ENCODE results near the gene IL13.
A peak's percentile ranks its signal among the peaks of the same experiment; 100 is the strongest.

The IL13 gene

DNA sequence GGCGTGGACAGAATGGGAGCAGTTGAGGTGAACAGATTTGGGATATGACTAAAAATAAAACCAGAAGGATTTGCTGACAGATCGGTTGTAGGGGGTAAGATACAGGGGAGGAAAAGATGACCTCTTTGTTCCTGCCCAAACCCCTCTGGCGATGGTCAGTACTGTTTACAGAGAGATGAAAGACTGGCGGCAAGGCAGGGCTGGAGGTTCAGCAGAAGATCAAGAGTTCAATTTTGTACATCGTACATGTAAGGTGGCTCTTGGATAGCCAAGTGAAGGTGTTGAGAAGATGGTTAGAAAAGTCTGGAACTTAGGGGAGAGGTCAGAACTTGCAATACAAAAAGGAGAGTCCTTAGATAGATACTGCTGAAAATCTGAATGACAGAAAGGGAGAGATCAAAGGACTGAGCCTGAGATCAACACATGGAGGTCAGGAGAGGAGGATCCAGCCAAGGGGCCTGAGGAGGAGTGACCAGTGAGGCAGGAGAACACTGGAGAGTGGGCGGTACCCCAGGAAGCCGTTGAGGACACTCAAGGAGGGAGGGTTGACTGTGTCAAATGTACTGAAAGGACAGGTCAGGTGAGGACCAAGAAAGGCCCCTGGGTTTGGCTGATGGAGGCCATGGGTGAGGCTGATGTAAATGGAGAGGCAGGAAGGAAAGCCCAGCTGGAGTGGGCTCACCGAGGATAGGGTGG, 23.0 kb downstream of the IL13 start:
- TF ChIP-seq Cebpa-rat (IDR thresholded peaks at IDR 0.05) = no peak
- Histone ChIP-seq H3K27ac (no peak overlapping the region), H3K27me3 (no peaks in the 10 kb centered on the region), H3K36me3 (no peaks in the 10 kb centered on the region), H3K9ac (no peak overlapping the region), H4K20me1 (no peaks in the 10 kb centered on the region), H3K4me2 (peak overlapping the region in 4 of 11 experiments; percentile 2 to 31 (median 28); a peak in 5 of 22 replicates), H3K9me3 (replicated peaks in 1 of 11) (no peaks in the 10 kb centered on the region), H3K4me1 (peaks cover 7 to 27% (median 19%) of the 10 kb centered on the region in 10 experiments), H3K4me3 (no peak overlapping the region)

GRCh38 chr5:132681476-132681831, 23.5 kb downstream of the IL13 start:
- TF ChIP-seq Cebpa-rat (IDR thresholded peaks at IDR 0.05) = no peak

DNA sequence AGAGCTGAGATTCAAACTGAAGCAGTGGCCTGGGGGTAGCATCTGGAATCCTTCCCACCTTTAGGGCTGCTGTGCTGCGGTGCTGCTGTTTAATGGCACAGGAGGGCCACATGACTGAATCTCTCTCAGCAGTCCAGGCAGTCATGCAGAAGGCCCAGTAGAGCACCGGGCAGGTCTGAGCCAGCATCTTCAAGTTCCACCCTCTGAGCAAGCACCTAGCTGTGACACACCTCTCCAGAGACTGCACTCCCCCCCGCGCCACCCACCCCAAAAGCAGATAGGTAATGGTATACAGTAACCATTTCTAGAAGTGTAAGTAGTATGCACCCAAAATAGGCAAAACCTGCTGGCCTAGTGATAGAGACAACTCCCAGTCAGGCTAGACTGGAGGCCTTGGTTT, 24.0 kb downstream of the IL13 start:
- no peak for TF ChIP-seq Cebpa-rat (IDR thresholded peaks at IDR 0.05)
- no peaks in the 10 kb centered on the region for H4K20me1 ChIP-seq
- H3K27me3 ChIP-seq = no peaks in the 10 kb centered on the region
- H3K36me3 ChIP-seq = no peaks in the 10 kb centered on the region
- H3K9me3 ChIP-seq (replicated peaks in 1 of 11) = no peaks in the 10 kb centered on the region
- no peak overlapping the region for H3K9ac ChIP-seq
- H3K27ac ChIP-seq = no peak overlapping the region
- H3K4me2 ChIP-seq = no peak overlapping the region; a peak in 1 of 22 replicates
- no peak overlapping the region for H3K4me3 ChIP-seq
- peaks cover 7 to 30% (median 21%) of the 10 kb centered on the region in 10 experiments for H3K4me1 ChIP-seq

More at GRCh38 chr5:132681476-132681831, 23.5 kb downstream of the IL13 start:
- H3K27me3 ChIP-seq = no peaks in the 10 kb centered on the region
- no peak overlapping the region for H3K4me3 ChIP-seq
- H3K4me1 ChIP-seq = peaks cover 7 to 30% (median 21%) of the 10 kb centered on the region in 10 experiments
- H3K9me3 ChIP-seq (replicated peaks in 1 of 11) = no peaks in the 10 kb centered on the region
- no peak overlapping the region for H3K27ac ChIP-seq
- H3K4me2 ChIP-seq = peak overlapping the region in 4 of 11 experiments; percentile 2 to 31 (median 28); a peak in 5 of 22 replicates
- no peaks in the 10 kb centered on the region for H3K36me3 ChIP-seq
- H4K20me1 ChIP-seq = no peaks in the 10 kb centered on the region
- no peak overlapping the region for H3K9ac ChIP-seq

DNA sequence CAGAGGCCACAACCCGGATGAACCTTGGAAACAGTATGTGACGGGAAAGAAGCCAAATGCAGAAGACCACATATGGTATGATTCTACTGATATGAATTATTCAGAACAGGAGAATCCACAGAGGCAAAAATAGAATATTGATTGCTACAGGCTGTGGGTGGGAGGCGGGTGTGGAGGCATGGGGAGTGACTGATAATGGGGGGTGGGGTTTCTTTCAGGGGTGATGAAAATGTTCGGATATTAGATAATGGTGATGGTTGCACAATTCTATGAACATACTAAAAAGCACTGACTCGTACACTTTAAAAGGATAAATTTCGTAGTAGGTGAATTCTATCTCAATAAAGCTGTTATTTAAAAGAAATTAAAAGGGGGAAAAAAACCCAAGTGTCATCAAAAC, 26.5 kb downstream of the IL13 start:
- TF ChIP-seq Cebpa-rat (IDR thresholded peaks at IDR 0.05) = no peak
- no peak overlapping the region for H3K9ac ChIP-seq
- H3K36me3 ChIP-seq = no peaks in the 10 kb centered on the region
- H3K4me2 ChIP-seq = peak overlapping the region in 9 of 11 experiments; percentile 37 to 77 (median 68); a peak in 17 of 22 replicates
- no peaks in the 10 kb centered on the region for H3K27me3 ChIP-seq
- no peak overlapping the region for H3K4me3 ChIP-seq
- peaks cover 14 to 48% (median 35%) of the 10 kb centered on the region in 10 experiments for H3K4me1 ChIP-seq
- no peaks in the 10 kb centered on the region for H4K20me1 ChIP-seq
- no peaks in the 10 kb centered on the region for H3K9me3 ChIP-seq (replicated peaks in 1 of 11)
- H3K27ac ChIP-seq = no peak overlapping the region; a peak in 1 of 22 replicates

- Histone ChIP-seq H3K4me3 (no peak overlapping the region), H3K27me3 (no peaks in the 10 kb centered on the region), H3K9ac (no peak overlapping the region), H3K36me3 (no peaks in the 10 kb centered on the region), H3K27ac (peak overlapping the region in 1 of 11 experiments; percentile 20; a peak in 1 of 22 replicates), H3K4me2 (peak overlapping the region; percentile 34 to 77 (median 63)), H3K4me1 (peaks cover 14 to 51% (median 35%) of the 10 kb centered on the region in 10 experiments), H3K9me3 (replicated peaks in 1 of 11) (no peaks in the 10 kb centered on the region), H4K20me1 (no peaks in the 10 kb centered on the region)
- TF ChIP-seq Cebpa-rat (IDR thresholded peaks at IDR 0.05) = no peak
These were observed 27.1 kb downstream of the IL13 start for GRCh38 chr5:132684922-132685720.

DNA sequence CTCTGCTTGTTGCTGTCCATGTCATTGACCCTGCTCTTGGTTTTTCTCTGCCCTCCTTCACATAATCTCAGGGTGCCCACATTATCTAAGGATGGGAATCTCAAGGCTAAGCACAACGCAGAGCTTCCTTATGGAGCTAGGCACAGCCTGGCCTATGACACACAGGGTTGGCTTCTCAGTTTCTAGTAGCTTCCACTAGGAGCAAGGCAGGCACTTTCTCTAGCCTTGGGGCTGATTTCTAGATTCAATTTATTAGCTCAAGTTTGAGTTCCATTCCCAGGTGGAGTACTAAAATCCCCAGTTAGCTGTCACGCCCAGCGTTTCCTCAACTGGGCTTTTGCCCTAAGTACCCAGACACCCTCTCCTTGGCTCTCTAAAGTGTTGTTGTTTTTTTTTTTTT, 28.2 kb downstream of the IL13 start:
- peak overlapping the region in 5 of 11 experiments; percentile 56 to 77 (median 63); a peak in 3 of 22 replicates for H3K4me2 ChIP-seq

DNA sequence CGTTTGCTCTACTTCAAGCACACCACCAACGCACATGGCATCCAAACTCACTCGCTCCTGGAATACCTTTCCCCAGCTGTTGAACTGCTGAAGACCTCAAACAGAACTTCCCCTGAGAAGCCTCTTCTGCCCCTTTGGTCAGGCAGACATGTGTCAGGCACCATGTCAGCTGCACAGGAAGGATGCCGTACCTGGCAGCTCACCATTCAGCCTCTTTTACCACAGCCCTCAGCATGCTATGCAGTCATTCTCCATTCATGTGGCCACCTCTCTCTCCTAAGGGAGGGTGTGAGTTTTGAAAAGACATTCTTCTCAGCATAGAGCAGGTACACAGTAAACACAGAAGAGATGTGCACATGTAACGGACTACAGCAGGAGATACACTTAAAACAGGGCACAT, 30.0 kb downstream of the IL13 start:
- peaks cover 0 to 3% (median 0%) of the 10 kb centered on the region in 11 experiments; a peak in 2 of 22 replicates for H3K36me3 ChIP-seq
- H3K27ac ChIP-seq = 0 out of 22 replicates have a peak overlapping the region, but pooled peaks of 1 of the 11 experiments have one; percentile 9
- H3K27me3 ChIP-seq = no peaks in the 10 kb centered on the region
- H3K4me1 ChIP-seq = peaks cover 14 to 46% (median 35%) of the 10 kb centered on the region in 10 experiments
- no peaks in the 10 kb centered on the region for H4K20me1 ChIP-seq
- H3K9ac ChIP-seq = no peak overlapping the region
- H3K9me3 ChIP-seq (replicated peaks in 1 of 11) = no peaks in the 10 kb centered on the region
- H3K4me3 ChIP-seq = no peak overlapping the region
- no peak for TF ChIP-seq Cebpa-rat (IDR thresholded peaks at IDR 0.05)
- H3K4me2 ChIP-seq = peak overlapping the region in 9 of 11 experiments; percentile 7 to 50 (median 35); a peak in 13 of 22 replicates

More for the DNA sequence above, 28.2 kb downstream of the IL13 start:
- Histone ChIP-seq H3K27me3 (no peaks in the 10 kb centered on the region), H3K36me3 (no peaks in the 10 kb centered on the region), H3K9me3 (replicated peaks in 1 of 11) (no peaks in the 10 kb centered on the region), H3K9ac (no peak overlapping the region), H3K4me3 (no peak overlapping the region), H3K4me1 (peaks cover 14 to 51% (median 35%) of the 10 kb centered on the region in 10 experiments), H3K27ac (no peak overlapping the region), H4K20me1 (no peaks in the 10 kb centered on the region)
- TF ChIP-seq Cebpa-rat (IDR thresholded peaks at IDR 0.05) = no peak

DNA sequence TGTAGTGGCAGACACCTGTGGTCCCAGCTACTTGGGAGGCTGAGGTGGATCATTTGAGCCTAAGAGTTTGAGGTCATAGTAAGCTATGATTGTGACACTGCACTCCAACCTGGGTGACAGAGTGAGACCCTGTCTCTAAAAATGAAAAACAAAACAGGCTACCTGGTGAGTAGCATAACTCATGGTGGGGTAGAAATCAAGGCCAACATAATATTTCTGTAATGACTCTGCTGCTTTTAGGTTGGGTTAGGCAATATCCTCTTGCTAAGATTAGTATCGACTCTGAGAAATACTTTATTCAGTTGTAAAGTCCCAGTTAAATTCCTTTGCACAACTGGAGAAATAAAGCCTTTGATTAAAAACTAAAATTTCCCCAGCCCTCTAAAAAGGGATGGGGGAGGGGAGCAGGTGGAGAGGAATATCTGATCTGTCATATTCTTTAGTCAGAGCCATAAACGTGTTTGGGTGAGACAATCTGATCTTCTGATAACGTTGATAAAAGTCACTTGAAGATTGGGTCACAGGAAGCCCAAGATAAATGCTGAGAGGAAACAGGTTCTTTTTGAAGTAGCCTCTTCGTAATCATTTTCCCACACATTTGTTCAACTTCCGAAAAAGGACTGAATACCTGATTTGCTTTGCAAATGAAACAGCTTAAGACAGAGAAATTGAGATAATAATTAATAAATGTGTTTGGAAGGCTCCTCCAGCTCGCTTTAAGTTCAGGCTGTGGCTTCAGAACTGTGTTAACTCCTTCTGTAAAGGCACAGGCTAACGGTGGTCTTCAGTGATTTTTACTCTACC, 30.8 kb downstream of the IL13 start:
- Histone ChIP-seq H3K4me2 (peak overlapping the region in 10 of 11 experiments; percentile 7 to 50 (median 36); a peak in 17 of 22 replicates), H3K4me3 (no peak overlapping the region), H3K27me3 (no peaks in the 10 kb centered on the region), H3K9me3 (replicated peaks in 1 of 11) (no peaks in the 10 kb centered on the region), H3K36me3 (peaks cover 0 to 3% (median 0%) of the 10 kb centered on the region in 11 experiments; a peak in 2 of 22 replicates), H3K4me1 (peaks cover 14 to 46% (median 35%) of the 10 kb centered on the region in 10 experiments), H3K9ac (no peak overlapping the region), H4K20me1 (no peaks in the 10 kb centered on the region), H3K27ac (0 out of 22 replicates have a peak overlapping the region, but pooled peaks of 1 of the 11 experiments have one; percentile 9)
- TF ChIP-seq Cebpa-rat (IDR thresholded peaks at IDR 0.05) = no peak
